Stomach (tissue), 9 donors: ENCODE results near the gene ERVK3-1. TPM values are rescaled to one million over a fixed set of nuclear protein-coding genes. Genes with fewer than 3 reads are reported as not detected.
A peak's percentile ranks its signal among the peaks of the same experiment; 100 is the strongest.

ENCODE experiments used
- DNase-seq, 2 donors: peaks; one replicate each; pipeline versions ENCODE4 v3.0.0 to v3.0.0-alpha.2; 2013 to 2019
- H3K27ac ChIP-seq, 5 donors: fragments of 200-600 bp in 4 of 5; sonication (generic) in 4 of 5; one replicate each; pipeline ENCODE4 v1.5.1; 2013 to 2019; ENCODE audit warnings: mild to moderate bottlenecking in 1 of 5, moderate library complexity in 1 of 5
- H3K27me3 ChIP-seq, 3 donors: fragments of 200-600 bp; sonication (generic); one replicate each; pipeline ENCODE4 v1.5.1; 2017 to 2019; ENCODE audit warnings: mixed run types in 1 of 3
- H3K36me3 ChIP-seq, 4 donors: fragments of 200-600 bp; sonication (generic); 1 replicate in 3 of 4; 2 replicates in 1 of 4; pipeline ENCODE4 v1.5.1; 2016 to 2019
- H3K4me1 ChIP-seq, 4 donors: fragments of 200-600 bp; sonication (generic); one replicate each; pipeline ENCODE4 v1.5.1; 2016 to 2019
- H3K4me3 ChIP-seq, 4 donors: fragments of 200-600 bp; sonication (generic) in 3 of 4; one replicate each; pipeline ENCODE4 v1.5.1; 2016 to 2019; ENCODE audit warnings: mild to moderate bottlenecking in 1 of 4
- H3K9me3 ChIP-seq, 4 donors: fragments of 200-600 bp; sonication (generic); one replicate each; pipeline ENCODE4 v1.5.1; 2016 to 2019
- CTCF ChIP-seq, 7 experiments: fragments of 450-650 bp in 4 of 7; fragments of 200-600 bp in 3 of 7; sonication (generic) in 3 of 7; IDR thresholded peaks; one replicate each; pipeline ENCODE4 v1.5.1; 2016 to 2019; ENCODE audit warnings: antibody characterized with exemption in 7 of 7, control low read depth in 2 of 7, mild to moderate bottlenecking in 1 of 7
- EP300 ChIP-seq: sonication (generic); formaldehyde crosslinking; IDR thresholded peaks from one replicate; pipeline ENCODE4 v1.6.1; 2017; ENCODE audit warnings: antibody characterized with exemption
- POLR2A ChIP-seq, 4 donors: fragments of 450-650 bp; IDR thresholded peaks; one replicate each; pipeline ENCODE4 v1.6.1; 2016; ENCODE audit warnings: antibody characterized with exemption in 4 of 4, control low read depth in 2 of 4, mild to moderate bottlenecking in 1 of 4, moderate library complexity in 1 of 4
- POLR2AphosphoS5 ChIP-seq, 3 donors: sonication (generic); formaldehyde crosslinking; IDR thresholded peaks; one replicate each; pipeline ENCODE4 v1.6.1; 2016; ENCODE audit warnings: antibody characterized with exemption in 3 of 3
- WGBS, 5 donors: extraction: QIAGEN DNeasy Blood & Tissue Kit in 3 of 5; methylation state at CpG; one replicate each; pipeline versions ENCODE4 v1.1.5 to v1.1.7; 2013 to 2018; 5-methylcytosine and 5-hydroxymethylcytosine counted together
- intact Hi-C: fragments of 100-400 bp; cut with DNase I; formaldehyde crosslinking; loops from one replicate; pipeline ENCODE4 v1.15.1; 2023; ENCODE audit warnings: low total_unique reads
- polyA plus RNA-seq, 3 donors: library from polyadenylated mRNA; stranded (reverse); fragments of 200-250 nt; gene quantifications; one replicate each; pipeline ENCODE4 v1.2.3, GENCODE V29; 2013
- total RNA-seq, 5 donors: library from RNA; depleted of rRNA; stranded (reverse); fragments of >200 nt; gene quantifications; one replicate each; pipeline versions ENCODE4 v1.1.0 to v1.2.3, GENCODE V29; 2014 to 2016
- donor health status: healthy with polysubstance abuse.
- donor health status: Bipolar disorder and iron deficiency.
- donor health status: healthy.

The ERVK3-1 gene
- total and polyA plus RNA-seq, 8 donors, result 25.0 to 93.6 (median 41.5) TPM

DNA sequence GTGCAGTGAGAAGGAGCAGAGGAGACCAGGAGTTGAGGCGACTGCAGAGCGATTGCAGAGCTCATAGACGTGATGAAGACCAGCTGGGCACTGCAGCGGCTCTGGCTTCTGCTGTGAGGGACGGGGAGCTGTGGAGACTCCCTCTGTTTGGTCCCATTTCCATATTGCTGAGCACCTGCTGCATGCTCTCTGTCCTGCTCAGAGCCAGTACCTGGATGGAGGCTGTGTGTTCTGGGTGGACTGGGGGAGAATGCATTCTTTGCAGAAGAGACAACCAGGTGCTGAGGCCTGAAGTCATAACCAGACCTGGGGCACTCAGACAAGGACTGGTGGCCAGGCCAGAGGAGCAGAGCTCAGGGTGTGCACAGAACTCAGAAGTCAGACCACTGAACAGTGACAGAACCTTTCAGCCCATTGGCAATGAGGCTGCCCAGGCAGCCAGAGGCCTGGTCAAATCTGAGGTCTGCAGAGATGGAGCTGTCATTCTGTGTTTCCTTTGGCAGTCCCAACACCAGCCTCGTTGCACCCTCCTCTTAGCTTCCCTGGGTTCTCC is 49.4 kb downstream of the ERVK3-1 start:
- DNase-seq, result no peak
- H3K4me3 ChIP-seq, result no peak overlapping the region
- 70 to 88% (median 75%) methylated on average over 6 of the region's 6 CpGs for WGBS, 5 donors
- peaks cover 0 to 7% (median 0%) of the 10 kb centered on the region in 4 donors for H3K36me3 ChIP-seq
- H3K4me1 ChIP-seq, result peaks cover 12 to 40% (median 34%) of the 10 kb centered on the region in 4 donors
- H3K27me3 ChIP-seq, result peaks cover 5 to 86% (median 29%) of the 10 kb centered on the region in 3 donors
- intact Hi-C loops, result no loop called here
- peaks cover 2 to 17% (median 12%) of the 10 kb centered on the region in 4 donors for H3K9me3 ChIP-seq
- H3K27ac ChIP-seq, result no peak overlapping the region
- TF ChIP-seq POLR2AphosphoS5 (IDR thresholded peaks at IDR 0.05) (no peak), POLR2A (IDR thresholded peaks at IDR 0.05) (no peak), CTCF (IDR thresholded peaks at IDR 0.05) (no peak), EP300 (no peak)

DNA sequence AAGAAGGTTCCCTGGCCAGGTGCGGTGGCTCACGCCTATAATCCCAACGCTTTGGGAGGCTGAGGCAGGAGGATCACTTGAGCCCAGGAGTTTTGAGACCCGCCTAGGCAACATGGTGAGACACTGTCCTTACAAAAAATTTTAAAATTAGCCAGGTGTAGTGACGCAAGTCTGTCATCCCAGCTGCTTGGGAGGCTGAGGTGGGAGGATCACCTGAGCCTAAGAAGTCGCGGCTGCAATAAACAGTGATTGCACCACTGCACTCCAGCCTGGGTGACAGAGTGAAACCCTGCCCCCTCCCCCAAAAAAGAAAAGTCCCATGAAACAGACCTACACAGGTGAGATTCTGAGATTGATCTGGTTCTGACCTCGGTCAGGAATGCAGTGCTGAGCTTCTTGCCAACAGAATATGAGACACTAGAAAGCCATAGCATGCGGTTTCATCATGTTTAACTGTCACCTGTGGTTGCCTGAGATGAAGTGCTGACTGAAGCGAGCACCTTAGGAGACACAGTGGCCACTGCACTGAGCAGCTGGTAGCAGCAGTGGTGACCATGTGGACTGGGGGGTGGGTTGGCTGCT is 50.1 kb downstream of the ERVK3-1 start:
- H3K27me3 ChIP-seq, result peaks cover 5 to 78% (median 23%) of the 10 kb centered on the region in 3 donors
- H3K36me3 ChIP-seq, result peaks cover 0 to 5% (median 0%) of the 10 kb centered on the region in 4 donors
- TF ChIP-seq POLR2A (IDR thresholded peaks at IDR 0.05), result no peak
- TF ChIP-seq POLR2AphosphoS5 (IDR thresholded peaks at IDR 0.05), result no peak
- no peak for TF ChIP-seq EP300
- no peak for TF ChIP-seq CTCF (IDR thresholded peaks at IDR 0.05)
- H3K9me3 ChIP-seq, result peaks cover 2 to 17% (median 12%) of the 10 kb centered on the region in 4 donors
- DNase-seq, result no peak
- H3K27ac ChIP-seq, result no peak overlapping the region
- peaks cover 7 to 32% (median 27%) of the 10 kb centered on the region in 4 donors for H3K4me1 ChIP-seq
- no peak overlapping the region for H3K4me3 ChIP-seq
- WGBS, 5 donors, result 89 to 96% (median 92%) methylated on average over 9 to 10 of the region's 10 CpGs
- intact Hi-C loops, result no loop called here

DNA sequence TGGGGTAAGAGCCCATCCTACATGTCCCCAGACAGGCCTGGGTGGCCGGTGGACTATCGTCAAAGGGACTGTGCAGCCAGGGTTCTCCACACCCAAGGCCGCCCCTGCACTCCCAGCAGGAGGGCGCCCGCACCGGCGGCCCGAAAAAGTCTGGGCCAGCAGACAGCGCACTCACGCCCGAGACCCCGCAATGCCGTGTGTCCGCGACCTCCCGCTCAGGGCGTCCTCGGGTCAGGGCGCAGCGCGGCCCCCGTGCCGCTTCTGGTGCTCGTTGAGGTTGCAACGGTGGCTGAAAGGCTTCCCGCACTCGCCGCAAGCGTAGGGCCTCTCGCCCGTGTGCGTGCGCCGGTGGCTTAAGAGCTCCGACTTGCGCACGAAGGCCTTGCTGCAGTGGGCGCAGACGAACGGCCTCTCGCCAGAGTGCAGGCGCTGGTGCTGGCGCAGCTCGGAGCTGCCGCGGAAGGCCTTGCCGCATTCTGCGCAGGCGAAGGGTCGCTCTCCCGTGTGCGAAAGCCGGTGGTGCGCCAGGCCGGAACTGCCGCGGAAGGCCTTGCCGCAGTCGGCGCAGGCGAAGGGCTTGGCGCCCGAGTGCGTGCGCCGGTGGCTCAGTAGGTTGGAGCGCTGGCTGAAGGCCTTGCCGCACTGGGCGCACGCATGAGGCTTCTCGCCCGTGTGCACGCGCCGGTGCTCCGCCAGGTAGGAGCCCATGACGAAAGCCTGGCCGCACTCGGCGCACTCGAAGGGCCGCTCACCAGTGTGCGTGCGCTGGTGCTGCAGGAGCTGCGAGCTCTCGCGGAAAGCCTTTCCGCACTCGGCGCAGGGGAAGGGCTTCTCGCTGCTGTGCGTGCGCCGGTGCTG is 51.0 kb downstream of the ERVK3-1 start:
- WGBS, 5 donors, result 13 to 33% (median 23%) methylated on average over 14 to 94 of the region's 94 CpGs
- Histone ChIP-seq H3K36me3 (peaks cover 0 to 3% (median 0%) of the 10 kb centered on the region in 4 donors), H3K4me3 (peak overlapping the region; percentile 23 to 50 (median 30)), H3K4me1 (peaks cover 7 to 25% (median 21%) of the 10 kb centered on the region in 4 donors), H3K9me3 (peaks cover 2 to 17% (median 12%) of the 10 kb centered on the region in 4 donors), H3K27me3 (peaks cover 0 to 70% (median 15%) of the 10 kb centered on the region in 3 donors), H3K27ac (no peak overlapping the region)
- intact Hi-C loops, result no loop called here
- peak in 1 of 2 donors; percentile 75 for DNase-seq
- TF ChIP-seq POLR2AphosphoS5 (IDR thresholded peaks at IDR 0.05) (no peak), CTCF (IDR thresholded peaks at IDR 0.05) (no peak), EP300 (no peak), POLR2A (IDR thresholded peaks at IDR 0.05) (no peak)

GRCh38 chr19:58356766-58357480 is 51.7 kb downstream of the ERVK3-1 start:
- peak in 1 of 2 donors; percentile 52 for DNase-seq
- Histone ChIP-seq H3K9me3 (peaks cover 2 to 17% (median 12%) of the 10 kb centered on the region in 4 donors), H3K4me3 (peak overlapping the region; percentile 23 to 50 (median 30)), H3K4me1 (peaks cover 11 to 32% (median 27%) of the 10 kb centered on the region in 4 donors), H3K36me3 (peaks cover 0 to 3% (median 0%) of the 10 kb centered on the region in 4 donors), H3K27ac (no peak overlapping the region), H3K27me3 (peaks cover 0 to 62% (median 14%) of the 10 kb centered on the region in 3 donors)
- intact Hi-C loops, result no loop called here
- WGBS, 5 donors, result 28 to 60% (median 50%) methylated on average over 44 to 75 of the region's 75 CpGs
- TF ChIP-seq POLR2AphosphoS5 (IDR thresholded peaks at IDR 0.05), result no peak
- TF ChIP-seq POLR2A (IDR thresholded peaks at IDR 0.05), result no peak
- TF ChIP-seq EP300, result no peak
- TF ChIP-seq CTCF (IDR thresholded peaks at IDR 0.05), result no peak
